Endodermal cell (in vitro differentiated cells): ENCODE measurements around the gene LATS1. TPM values are rescaled to one million over a fixed set of nuclear protein-coding genes. Genes with fewer than 3 reads are reported as not detected.
A peak's percentile ranks its signal among the peaks of the same experiment; 100 is the strongest.
"Not testable (repeated sequence)": the region's sequence is repeated elsewhere in the genome, so short reads cannot be mapped to it uniquely, and the experiment has no call there.

Experiments
- DNase-seq: peaks from one replicate; pipeline ENCODE4 v3.0.0-alpha.2; 2017
- H3K27ac ChIP-seq: 2 replicates; pipeline ENCODE4 v1.5.1; 2013; ENCODE audit warnings: mild to moderate bottlenecking, low read depth, low read length, moderate library complexity
- H3K27me3 ChIP-seq: 2 replicates; pipeline ENCODE4 v1.6.1; 2013; ENCODE audit warnings: mild to moderate bottlenecking, low read length, moderate library complexity; ENCODE audit not compliant: insufficient read depth, control insufficient read depth, poor library complexity, severe bottlenecking
- H3K36me3 ChIP-seq: 2 replicates; pipeline ENCODE4 v1.7.0; 2013; ENCODE audit warnings: mild to moderate bottlenecking, low read length, moderate library complexity; ENCODE audit not compliant: control insufficient read depth, insufficient read depth
- H3K4me1 ChIP-seq: one replicate; pipeline ENCODE4 v1.7.0; 2013; ENCODE audit warnings: low read length; ENCODE audit not compliant: control insufficient read depth, insufficient read depth
- H3K4me3 ChIP-seq: 2 replicates; pipeline ENCODE4 v1.5.1; 2013; ENCODE audit warnings: mild to moderate bottlenecking, low read length, moderate library complexity
- H3K9ac ChIP-seq: 2 replicates; pipeline ENCODE4 v1.6.1; 2013; ENCODE audit warnings: mild to moderate bottlenecking, low read length, moderate library complexity; ENCODE audit not compliant: poor library complexity, severe bottlenecking; ENCODE audit errors: extremely low read depth
- H3K9me3 ChIP-seq: 2 replicates; pipeline ENCODE4 v1.6.1; 2013; ENCODE audit warnings: mild to moderate bottlenecking, low read length, moderate library complexity; ENCODE audit not compliant: control insufficient read depth
- H3K27ac Mint-ChIP-seq: 2 replicates; pipeline ENCODE4 v1.8.0; 2020; ENCODE audit warnings: mixed read lengths
- H3K27me3 Mint-ChIP-seq: 2 replicates; pipeline ENCODE4 v1.8.0; 2021; ENCODE audit warnings: mild to moderate bottlenecking, mixed read lengths; ENCODE audit not compliant: insufficient read depth
- H3K36me3 Mint-ChIP-seq: 2 replicates; pipeline ENCODE4 v1.8.0; 2020; ENCODE audit warnings: low read depth, mixed read lengths
- H3K4me1 Mint-ChIP-seq: 2 replicates; pipeline ENCODE4 v1.8.0; 2020; ENCODE audit warnings: mixed read lengths
- H3K4me3 Mint-ChIP-seq: 2 replicates; pipeline ENCODE4 v1.8.0; 2020; ENCODE audit warnings: mild to moderate bottlenecking, moderate library complexity, mixed read lengths
- H3K9me3 Mint-ChIP-seq: 2 replicates; pipeline ENCODE4 v1.8.0; 2020; ENCODE audit warnings: mild to moderate bottlenecking, mixed read lengths
- WGBS, 2 experiments: methylation state at CpG; one replicate each; pipeline versions ENCODE4 v1.1.5 to v1.1.7; 2013; ENCODE audit warnings: missing lambda C conversion rate in 2 of 2, mixed read lengths in 1 of 2; ENCODE audit not compliant: insufficient coverage in 1 of 2, insufficient read length in 1 of 2; 5-methylcytosine and 5-hydroxymethylcytosine counted together
- total RNA-seq, 2 donors: library from RNA; stranded (reverse); fragmentation: NEBNext Ultra II Directional in 1 of 2; extraction: Animal tissue kit (Norgen Biotek cat#: 25700) in 1 of 2; gene quantifications; 2 replicates in 1 of 2; 3 replicates in 1 of 2; pipeline ENCODE4 v1.2.1, GENCODE V29; 2021
- TF ChIP-seq, protein P1 (sequence below): fragments of 200-600 bp; sonication (generic); conservative IDR thresholded peaks from 2 replicates; pipeline ENCODE4 v1.5.0; 2021; ENCODE audit warnings: antibody characterized with exemption, mild to moderate bottlenecking

Gene LATS1
- total RNA-seq, 2 donors from 2014 or later = 33.7 to 34.7 TPM

DNA sequence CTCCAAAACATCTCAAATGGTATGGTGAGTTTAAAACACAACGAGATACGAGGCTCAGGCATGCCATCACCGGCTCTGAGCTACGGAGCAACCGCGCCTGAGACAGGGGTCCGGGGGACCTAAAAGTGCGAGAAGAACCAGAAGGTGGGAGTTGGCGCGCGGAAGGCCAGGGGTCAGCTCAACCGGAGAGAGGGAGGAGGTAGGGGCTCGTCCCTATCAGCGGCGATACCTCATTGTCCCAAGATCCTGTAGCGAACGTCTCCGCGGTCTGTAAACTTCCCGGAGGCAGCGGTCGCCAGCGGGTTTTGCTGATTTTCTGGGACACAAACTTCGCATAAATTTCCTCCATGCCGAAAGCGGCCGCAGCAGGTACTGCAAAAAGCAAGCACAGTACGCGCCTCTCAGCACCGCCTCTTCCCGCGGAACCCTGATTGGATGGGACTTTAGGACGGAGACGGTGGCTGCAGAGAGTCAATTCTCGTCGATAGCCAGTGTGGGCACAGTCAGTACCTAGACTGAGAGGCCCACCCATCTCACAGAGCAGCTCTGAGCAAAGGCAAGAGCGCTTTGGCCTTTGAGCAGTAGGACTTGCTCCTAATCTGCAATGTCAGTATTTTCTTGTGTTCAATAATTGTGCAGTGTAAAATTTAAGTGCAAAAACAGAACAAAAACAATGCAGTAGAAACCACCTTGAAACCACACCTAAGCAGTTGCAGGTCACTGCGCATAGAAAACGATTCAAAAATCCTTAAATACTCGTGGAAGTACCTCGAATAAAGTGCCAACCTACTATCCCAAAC, 28.4 kb upstream of the LATS1 start, which contains the start of gene NUP43:
NUP43 (minus strand) TSS at position 383 of the 800 bp plus-strand sequence; CDS start at position 349, 34 bp downstream.
- Histone ChIP-seq H3K4me3 (peak within 1 kb of the TSS; percentile 99), H3K9me3 (no peaks in the 10 kb centered on the region), H3K9ac (peak within 1 kb of the TSS; percentile 85), H3K27me3 (no peaks in the 10 kb centered on the region), H3K27ac (no peak within 1 kb of the TSS), H3K4me1 (peaks cover 3% of the 10 kb centered on the region), H3K36me3 (peaks cover 23% of the 10 kb centered on the region)
- Mint-ChIP-seq H3K27ac (peak within 1 kb of the TSS; percentile 95), H3K9me3 (no peaks in the 10 kb centered on the region), H3K36me3 (peaks cover 22% of the 10 kb centered on the region), H3K27me3 (no peaks in the 10 kb centered on the region), H3K4me3 (peak within 1 kb of the TSS; percentile 97), H3K4me1 (peaks cover 16% of the 10 kb centered on the region)
- peak; percentile 98 for DNase-seq
- WGBS, 2 experiments = 7 to 9% methylated on average over 34 to 41 of the region's 41 CpGs
- TF ChIP-seq, protein P1, sequence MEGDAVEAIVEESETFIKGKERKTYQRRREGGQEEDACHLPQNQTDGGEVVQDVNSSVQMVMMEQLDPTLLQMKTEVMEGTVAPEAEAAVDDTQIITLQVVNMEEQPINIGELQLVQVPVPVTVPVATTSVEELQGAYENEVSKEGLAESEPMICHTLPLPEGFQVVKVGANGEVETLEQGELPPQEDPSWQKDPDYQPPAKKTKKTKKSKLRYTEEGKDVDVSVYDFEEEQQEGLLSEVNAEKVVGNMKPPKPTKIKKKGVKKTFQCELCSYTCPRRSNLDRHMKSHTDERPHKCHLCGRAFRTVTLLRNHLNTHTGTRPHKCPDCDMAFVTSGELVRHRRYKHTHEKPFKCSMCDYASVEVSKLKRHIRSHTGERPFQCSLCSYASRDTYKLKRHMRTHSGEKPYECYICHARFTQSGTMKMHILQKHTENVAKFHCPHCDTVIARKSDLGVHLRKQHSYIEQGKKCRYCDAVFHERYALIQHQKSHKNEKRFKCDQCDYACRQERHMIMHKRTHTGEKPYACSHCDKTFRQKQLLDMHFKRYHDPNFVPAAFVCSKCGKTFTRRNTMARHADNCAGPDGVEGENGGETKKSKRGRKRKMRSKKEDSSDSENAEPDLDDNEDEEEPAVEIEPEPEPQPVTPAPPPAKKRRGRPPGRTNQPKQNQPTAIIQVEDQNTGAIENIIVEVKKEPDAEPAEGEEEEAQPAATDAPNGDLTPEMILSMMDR = peak; percentile 76

DNA sequence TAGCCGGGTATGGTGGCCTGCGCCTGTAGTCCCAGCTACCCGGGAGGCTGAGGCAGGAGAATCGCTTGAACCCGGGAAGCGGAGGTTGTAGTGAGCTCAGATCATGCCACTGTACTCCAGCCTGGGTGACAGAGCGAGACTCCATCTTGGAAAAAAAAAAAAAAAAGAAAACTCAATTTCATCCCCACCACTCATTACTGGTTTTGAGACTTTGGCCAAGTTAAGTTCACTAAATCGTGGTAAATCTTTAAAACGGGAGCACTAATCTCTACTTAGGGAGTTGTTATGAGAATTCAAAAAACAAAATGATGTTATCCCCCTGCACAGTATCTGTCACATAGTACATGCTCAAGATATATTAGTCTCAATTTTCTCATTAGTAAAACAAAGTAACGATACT, 27.4 kb upstream of the LATS1 start:
- peak overlapping the region; percentile 97 for H3K4me3 Mint-ChIP-seq
- Histone ChIP-seq H3K4me3 (peak overlapping the region; percentile 99), H3K36me3 (peaks cover 33% of the 10 kb centered on the region)
- H3K9me3 Mint-ChIP-seq, H3K9me3 ChIP-seq, H3K9ac ChIP-seq, DNase-seq, H3K27ac ChIP-seq, H3K27me3 ChIP-seq, H3K27me3 Mint-ChIP-seq, H3K4me1 ChIP-seq: not testable (repeated sequence)
- H3K4me1 Mint-ChIP-seq = peaks cover 10% of the 10 kb centered on the region
- H3K27ac Mint-ChIP-seq = peak overlapping the region; percentile 95
- WGBS, 2 experiments = 90 to 92% methylated on average over 7 to 10 of the region's 10 CpGs
- H3K36me3 Mint-ChIP-seq = peaks cover 31% of the 10 kb centered on the region

DNA sequence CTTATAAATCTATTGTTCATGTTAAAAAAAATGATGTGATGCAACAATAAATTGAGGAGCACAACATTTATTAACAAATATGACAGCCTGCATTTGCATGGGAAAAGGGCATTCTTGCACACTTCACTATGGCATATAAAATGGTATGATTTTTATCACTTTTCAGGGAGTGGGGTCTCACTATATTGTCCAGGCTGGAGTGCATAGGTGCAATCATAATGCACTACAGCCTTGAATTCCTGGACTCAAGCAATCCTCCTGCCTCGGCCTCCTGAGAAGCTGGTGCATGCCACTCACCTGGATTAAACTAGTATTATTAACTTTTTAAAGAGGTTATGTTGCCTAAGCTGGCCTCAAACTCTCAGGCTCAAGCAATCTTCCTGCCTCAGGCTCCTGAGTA, 17.0 kb upstream of the LATS1 start:
- no peaks in the 10 kb centered on the region for H3K9me3 Mint-ChIP-seq
- Histone ChIP-seq H3K27me3 (no peaks in the 10 kb centered on the region), H3K27ac (no peak overlapping the region), H3K9me3 (no peaks in the 10 kb centered on the region), H3K36me3 (peaks cover 66% of the 10 kb centered on the region), H3K9ac (no peak overlapping the region), H3K4me3 (no peak overlapping the region), H3K4me1 (no peaks in the 10 kb centered on the region)
- no peak overlapping the region for H3K27ac Mint-ChIP-seq
- DNase-seq = no peak
- WGBS, 2 experiments = 89% methylated on average over 1 of the region's 1 CpG; no CpG with 5 or more reads in 1 of the 2 experiments
- TF ChIP-seq, protein P1 = no peak
- no peaks in the 10 kb centered on the region for H3K4me1 Mint-ChIP-seq
- H3K36me3 Mint-ChIP-seq = peaks cover 58% of the 10 kb centered on the region
- H3K27me3 Mint-ChIP-seq = peaks cover 1% of the 10 kb centered on the region
- H3K4me3 Mint-ChIP-seq = no peak overlapping the region
